Bronchial epithelial cell (primary cell): ENCODE data around the gene RIPOR2. TPM values are rescaled to one million over a fixed set of nuclear protein-coding genes. Genes with fewer than 3 reads are reported as not detected.

Experiments used
- DNase-seq: peaks from one replicate; pipeline ENCODE4 v3.0.0-alpha.2; 2010; ENCODE audit warnings: low read depth
- FAIRE-seq: peaks from 2 replicates; lab custom pipeline; 2011; peaks lifted over from hg19 to GRCh38; lab: Jason Lieb, UNC
- H3K27me3 ChIP-seq: 2 replicates; pipeline ENCODE4 v1.5.1; 2011; ENCODE audit warnings: low read length; ENCODE audit not compliant: control insufficient read depth, insufficient read depth
- H3K36me3 ChIP-seq: 2 replicates; pipeline ENCODE4 v1.5.1; 2011; ENCODE audit warnings: low read length; ENCODE audit not compliant: control insufficient read depth, insufficient read depth
- H3K4me3 ChIP-seq: 2 replicates; pipeline ENCODE4 v1.5.1; 2011; ENCODE audit warnings: mild to moderate bottlenecking, low read depth, low read length, control low read depth
- total RNA-seq: library from RNA; depleted of rRNA; stranded (reverse); fragments of >200 nt; gene quantifications from 2 replicates; pipeline ENCODE4 v1.2.1, GENCODE V29; 2014
- TF ChIP-seq, protein P1 (sequence below): IDR thresholded peaks from 2 replicates; pipeline ENCODE4 v1.5.1; 2011; ENCODE audit warnings: mild to moderate bottlenecking, moderate library complexity, low read length, control low read depth, inconsistent platforms; ENCODE audit not compliant: insufficient read depth, severe bottlenecking

The RIPOR2 gene
- total RNA-seq, 1 donor from 2014 or later = under 0.01 TPM

DNA sequence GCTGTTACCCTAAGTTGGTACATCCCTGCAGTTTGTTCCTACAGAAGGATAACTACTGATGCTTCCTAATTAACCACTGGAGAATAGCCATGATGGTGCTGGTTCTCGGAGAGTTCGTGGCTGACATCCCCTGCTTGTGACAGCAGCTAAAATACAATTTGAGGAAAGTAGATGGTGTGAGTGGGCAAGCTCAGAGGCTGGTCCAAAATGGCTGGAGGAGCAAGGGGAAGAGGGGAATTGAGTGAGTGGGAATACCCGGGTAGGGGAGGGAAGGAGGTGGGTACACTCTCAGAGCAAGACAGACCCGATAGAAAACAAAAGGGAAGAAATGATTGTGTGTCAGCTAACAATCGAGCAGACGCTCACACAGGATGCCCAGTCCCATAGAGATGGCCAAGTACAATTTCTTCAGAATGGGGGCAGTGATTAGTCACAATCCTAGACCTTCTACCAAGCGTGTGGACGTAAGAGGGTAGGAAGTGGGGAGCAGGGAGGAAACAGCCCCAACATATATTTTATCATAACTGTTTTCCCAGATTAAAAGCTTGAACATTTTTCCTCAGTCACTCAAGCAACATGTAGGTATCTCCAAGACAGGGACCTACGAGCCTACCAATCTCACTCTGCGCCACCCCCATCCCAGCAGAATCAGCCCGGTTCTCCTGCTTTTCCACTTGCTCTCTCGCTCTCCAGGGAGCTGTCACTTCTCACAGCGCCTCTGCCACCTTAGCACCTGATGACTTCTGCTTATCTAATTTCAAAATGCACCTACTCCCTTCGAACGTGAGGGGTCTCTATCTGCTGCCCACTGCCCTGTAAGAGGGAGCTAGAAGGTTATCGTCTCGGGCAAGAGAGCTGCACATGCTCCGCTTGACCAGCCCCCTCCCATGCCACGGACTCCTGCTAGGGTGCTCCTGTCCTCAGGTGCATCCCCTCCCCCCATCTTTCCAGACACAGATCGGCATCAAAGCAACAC, 26.2 kb downstream of the RIPOR2 start:
- no peak overlapping the region for H3K4me3 ChIP-seq
- H3K36me3 ChIP-seq = no peaks in the 10 kb centered on the region
- H3K27me3 ChIP-seq = peaks cover 27% of the 10 kb centered on the region
- TF ChIP-seq, protein P1, sequence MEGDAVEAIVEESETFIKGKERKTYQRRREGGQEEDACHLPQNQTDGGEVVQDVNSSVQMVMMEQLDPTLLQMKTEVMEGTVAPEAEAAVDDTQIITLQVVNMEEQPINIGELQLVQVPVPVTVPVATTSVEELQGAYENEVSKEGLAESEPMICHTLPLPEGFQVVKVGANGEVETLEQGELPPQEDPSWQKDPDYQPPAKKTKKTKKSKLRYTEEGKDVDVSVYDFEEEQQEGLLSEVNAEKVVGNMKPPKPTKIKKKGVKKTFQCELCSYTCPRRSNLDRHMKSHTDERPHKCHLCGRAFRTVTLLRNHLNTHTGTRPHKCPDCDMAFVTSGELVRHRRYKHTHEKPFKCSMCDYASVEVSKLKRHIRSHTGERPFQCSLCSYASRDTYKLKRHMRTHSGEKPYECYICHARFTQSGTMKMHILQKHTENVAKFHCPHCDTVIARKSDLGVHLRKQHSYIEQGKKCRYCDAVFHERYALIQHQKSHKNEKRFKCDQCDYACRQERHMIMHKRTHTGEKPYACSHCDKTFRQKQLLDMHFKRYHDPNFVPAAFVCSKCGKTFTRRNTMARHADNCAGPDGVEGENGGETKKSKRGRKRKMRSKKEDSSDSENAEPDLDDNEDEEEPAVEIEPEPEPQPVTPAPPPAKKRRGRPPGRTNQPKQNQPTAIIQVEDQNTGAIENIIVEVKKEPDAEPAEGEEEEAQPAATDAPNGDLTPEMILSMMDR = no peak
- FAIRE-seq (no peak), DNase-seq (no peak)

DNA sequence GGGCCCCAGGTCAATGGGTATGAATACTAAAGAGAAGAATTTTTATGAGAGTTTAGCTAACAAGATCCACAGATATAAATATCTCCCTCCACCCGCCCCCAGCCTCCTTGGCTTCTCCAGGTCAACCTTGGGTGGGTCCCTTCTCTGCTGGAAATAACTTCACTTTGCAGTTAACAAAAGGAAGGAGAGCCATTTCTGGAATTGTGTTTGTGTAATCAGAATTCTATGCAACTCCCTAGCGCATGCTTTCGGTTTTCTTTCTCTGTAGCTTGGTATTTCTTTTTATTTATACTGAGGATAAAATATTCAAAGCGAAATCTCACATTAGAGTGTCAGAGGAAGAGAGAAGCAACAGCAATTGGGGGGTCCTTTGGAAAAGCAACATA, 27.1 kb downstream of the RIPOR2 start:
- Histone ChIP-seq H3K4me3 (no peak overlapping the region), H3K27me3 (peaks cover 27% of the 10 kb centered on the region), H3K36me3 (no peaks in the 10 kb centered on the region)
- TF ChIP-seq, protein P1 = no peak
- DNase-seq = no peak
- no peak for FAIRE-seq

GRCh38 chr6:24907919-24908649, 27.7 kb downstream of the RIPOR2 start:
- DNase-seq (no peak), FAIRE-seq (no peak)
- no peak overlapping the region for H3K4me3 ChIP-seq
- no peaks in the 10 kb centered on the region for H3K36me3 ChIP-seq
- H3K27me3 ChIP-seq = peaks cover 27% of the 10 kb centered on the region
- TF ChIP-seq, protein P1 = no peak

DNA sequence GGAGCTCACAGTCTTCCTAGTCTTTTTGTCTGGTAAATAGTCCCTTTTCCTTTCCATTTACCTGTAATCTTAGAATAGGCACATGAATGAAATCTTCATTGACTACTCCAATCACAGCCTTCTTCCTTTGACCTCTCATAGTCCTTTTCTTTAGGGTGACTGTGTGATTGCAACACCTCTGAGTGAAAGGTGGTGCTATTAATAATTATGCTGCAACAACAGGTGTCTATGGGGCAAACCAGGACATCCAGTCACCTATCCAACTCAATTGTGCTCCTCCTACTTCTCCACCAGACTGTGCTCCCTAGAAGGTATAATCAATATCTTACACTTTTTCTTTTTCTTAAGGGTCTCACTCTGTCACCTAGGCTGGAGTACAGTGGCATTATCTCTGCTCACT, 29.4 kb downstream of the RIPOR2 start:
- no peaks in the 10 kb centered on the region for H3K36me3 ChIP-seq
- peaks cover 17% of the 10 kb centered on the region for H3K27me3 ChIP-seq
- H3K4me3 ChIP-seq = no peak overlapping the region
- DNase-seq = peak; percentile 15
- FAIRE-seq = no peak
- TF ChIP-seq, protein P1 = no peak

DNA sequence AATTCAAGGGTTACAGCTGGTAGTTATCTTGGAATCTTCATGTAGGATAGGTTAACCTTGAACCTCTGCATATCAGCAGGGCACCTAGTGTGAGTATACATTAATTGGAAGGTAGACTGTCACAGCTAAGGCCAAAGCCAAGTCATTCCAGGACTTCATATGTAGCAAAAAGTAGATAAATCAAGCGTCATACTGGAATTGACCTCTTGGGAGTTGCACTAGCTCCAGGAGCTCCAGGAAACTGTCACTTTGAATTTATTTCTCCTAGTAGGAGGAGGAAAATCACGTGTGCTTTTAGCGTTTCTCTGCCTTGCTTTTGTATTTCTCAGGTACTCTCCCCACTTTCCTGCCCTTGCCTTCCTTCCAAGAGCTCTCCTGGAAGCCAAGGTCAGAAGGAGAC, 30.3 kb downstream of the RIPOR2 start:
- TF ChIP-seq, protein P1 = no peak
- FAIRE-seq (no peak), DNase-seq (no peak)
- Histone ChIP-seq H3K27me3 (peaks cover 12% of the 10 kb centered on the region), H3K36me3 (no peaks in the 10 kb centered on the region), H3K4me3 (no peak overlapping the region)
